ENCODE measurements around the gene CREB3L1. TPM values are rescaled to one million over a fixed set of nuclear protein-coding genes. Genes with fewer than 3 reads are reported as not detected.
A peak's percentile ranks its signal among the peaks of the same experiment; 100 is the strongest.

Gene CREB3L1
- total and polyA plus RNA-seq, 4 donors, result 16.8 to 54.0 (median 36.8) TPM

DNA sequence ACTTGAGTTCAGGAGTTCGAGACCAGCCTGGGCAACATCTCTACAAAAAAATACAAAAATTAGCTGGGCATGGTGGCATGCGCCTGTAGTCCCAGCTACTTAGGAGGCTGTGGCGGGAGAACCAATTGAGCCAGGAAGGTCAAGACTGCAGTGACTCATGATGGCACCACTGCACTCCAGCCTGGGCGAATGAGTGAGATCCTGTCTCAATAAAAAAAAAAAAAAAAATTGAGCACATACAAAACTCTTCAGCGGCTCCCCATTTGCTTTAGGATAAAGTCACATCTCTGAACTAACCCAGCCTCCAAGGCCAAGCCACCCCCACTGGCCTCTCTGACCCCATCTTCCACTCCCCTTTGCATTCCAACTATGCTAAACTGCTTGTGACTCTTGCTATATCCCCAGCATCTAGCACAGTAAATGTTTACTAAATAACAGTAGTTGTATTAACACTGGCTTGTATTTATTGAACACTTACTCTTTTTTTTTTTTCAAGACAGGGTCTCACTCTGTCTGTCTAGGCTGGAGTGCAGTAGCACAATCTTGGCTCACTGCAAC lies 28.9 kb downstream of the CREB3L1 start:
- Histone ChIP-seq H3K9ac (ENCODE audit: insufficient read depth in 1 of 2, low read length in 2 of 2) (no peak overlapping the region), H3K4me3 (no peak overlapping the region), H3K4me1 (ENCODE audit: control insufficient read depth in 5 of 5, insufficient read depth in 5 of 5, low read length in 5 of 5) (no peaks in the 10 kb centered on the region), H3K27ac (ENCODE audit: low read depth in 1 of 2, low read length in 1 of 2) (no peak overlapping the region), H3K9me3 (ENCODE audit: control insufficient read depth in 4 of 4, insufficient read depth in 3 of 4, low read length in 3 of 4) (no peaks in the 10 kb centered on the region), H3K36me3 (ENCODE audit: control insufficient read depth in 4 of 4, insufficient read depth in 4 of 4, low read length in 4 of 4) (peaks cover 0 to 10% (median 5%) of the 10 kb centered on the region in 4 donors), H3K27me3 (ENCODE audit: control insufficient read depth in 3 of 3, insufficient read depth in 3 of 3, low read length in 2 of 3) (no peaks in the 10 kb centered on the region)
- 82 to 93% methylated on average over 4 to 5 of the region's 5 CpGs for WGBS, 2 donors
- ATAC-seq (ENCODE audit: insufficient read depth, low FRiP score) (no peak), DNase-seq (peak in 2 of 3 donors; percentile 38 to 50)
- TF ChIP-seq, protein P1, sequence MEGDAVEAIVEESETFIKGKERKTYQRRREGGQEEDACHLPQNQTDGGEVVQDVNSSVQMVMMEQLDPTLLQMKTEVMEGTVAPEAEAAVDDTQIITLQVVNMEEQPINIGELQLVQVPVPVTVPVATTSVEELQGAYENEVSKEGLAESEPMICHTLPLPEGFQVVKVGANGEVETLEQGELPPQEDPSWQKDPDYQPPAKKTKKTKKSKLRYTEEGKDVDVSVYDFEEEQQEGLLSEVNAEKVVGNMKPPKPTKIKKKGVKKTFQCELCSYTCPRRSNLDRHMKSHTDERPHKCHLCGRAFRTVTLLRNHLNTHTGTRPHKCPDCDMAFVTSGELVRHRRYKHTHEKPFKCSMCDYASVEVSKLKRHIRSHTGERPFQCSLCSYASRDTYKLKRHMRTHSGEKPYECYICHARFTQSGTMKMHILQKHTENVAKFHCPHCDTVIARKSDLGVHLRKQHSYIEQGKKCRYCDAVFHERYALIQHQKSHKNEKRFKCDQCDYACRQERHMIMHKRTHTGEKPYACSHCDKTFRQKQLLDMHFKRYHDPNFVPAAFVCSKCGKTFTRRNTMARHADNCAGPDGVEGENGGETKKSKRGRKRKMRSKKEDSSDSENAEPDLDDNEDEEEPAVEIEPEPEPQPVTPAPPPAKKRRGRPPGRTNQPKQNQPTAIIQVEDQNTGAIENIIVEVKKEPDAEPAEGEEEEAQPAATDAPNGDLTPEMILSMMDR (IDR thresholded peaks at IDR 0.05; ENCODE audit: control extremely low read depth, extremely low read depth), result no peak

DNA sequence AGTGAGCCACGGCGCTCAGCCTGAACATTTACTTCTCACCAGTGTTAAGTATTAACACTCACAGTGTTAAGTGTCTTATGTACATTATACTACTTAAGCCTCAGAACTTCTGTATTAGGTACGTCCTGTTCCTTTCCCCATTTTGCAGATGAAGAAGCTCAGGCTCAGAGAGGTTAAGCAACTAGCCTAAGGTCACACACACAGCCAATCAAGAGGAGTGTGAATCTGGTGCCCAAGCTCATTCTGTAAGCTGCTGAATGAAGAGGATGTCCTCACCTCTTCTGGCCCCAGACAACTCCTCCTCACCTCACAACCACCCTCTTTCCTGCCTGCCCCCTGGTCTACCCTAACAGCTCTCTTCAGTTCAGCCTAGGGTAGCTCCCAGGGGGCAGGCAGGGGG lies 29.9 kb downstream of the CREB3L1 start:
- H3K9me3 ChIP-seq (ENCODE audit: control insufficient read depth in 4 of 4, insufficient read depth in 3 of 4, low read length in 3 of 4), result no peaks in the 10 kb centered on the region
- DNase-seq, result peak in 1 of 3 donors; percentile 38
- WGBS, 2 donors, result 72 to 85% methylated on average over 3 of the region's 3 CpGs
- H3K27me3 ChIP-seq (ENCODE audit: control insufficient read depth in 3 of 3, insufficient read depth in 3 of 3, low read length in 2 of 3), result no peaks in the 10 kb centered on the region
- no peak overlapping the region for H3K27ac ChIP-seq (ENCODE audit: low read depth in 1 of 2, low read length in 1 of 2)
- no peak overlapping the region for H3K4me3 ChIP-seq
- H3K36me3 ChIP-seq (ENCODE audit: control insufficient read depth in 4 of 4, insufficient read depth in 4 of 4, low read length in 4 of 4), result peaks cover 0 to 17% (median 7%) of the 10 kb centered on the region in 4 donors
- no peaks in the 10 kb centered on the region for H3K4me1 ChIP-seq (ENCODE audit: control insufficient read depth in 5 of 5, insufficient read depth in 5 of 5, low read length in 5 of 5)
- no peak for ATAC-seq (ENCODE audit: insufficient read depth, low FRiP score)
- TF ChIP-seq, protein P1 (IDR thresholded peaks at IDR 0.05; ENCODE audit: control extremely low read depth, extremely low read depth), result no peak
- no peak overlapping the region for H3K9ac ChIP-seq (ENCODE audit: insufficient read depth in 1 of 2, low read length in 2 of 2)

DNA sequence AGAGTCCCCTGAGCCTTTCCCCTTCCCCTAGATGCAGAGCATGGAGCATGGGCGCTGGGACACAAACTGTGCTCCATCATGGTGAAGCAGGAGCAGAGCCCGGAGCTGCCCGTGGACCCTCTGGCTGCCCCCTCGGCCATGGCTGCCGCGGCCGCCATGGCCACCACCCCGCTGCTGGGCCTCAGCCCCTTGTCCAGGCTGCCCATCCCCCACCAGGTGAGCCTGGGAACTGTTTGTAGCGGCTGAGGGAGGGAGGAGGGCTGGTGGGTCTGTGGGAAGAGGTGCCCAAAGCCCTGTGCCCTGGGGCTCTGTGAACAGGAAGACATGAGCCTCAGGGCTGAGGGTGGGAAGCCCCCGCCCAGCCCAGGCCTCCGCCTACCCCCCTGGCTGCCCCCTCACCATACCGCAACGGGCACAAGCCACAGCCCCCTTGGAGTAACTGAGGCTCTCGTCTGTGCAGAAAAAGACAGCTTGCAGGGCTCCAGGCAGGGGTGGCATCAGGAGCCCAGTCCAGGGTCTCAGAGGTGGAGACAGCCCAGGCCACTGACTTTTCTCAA lies 30.4 kb downstream of the CREB3L1 start:
- ATAC-seq (ENCODE audit: insufficient read depth, low FRiP score) (no peak), DNase-seq (no peak)
- TF ChIP-seq, protein P1 (IDR thresholded peaks at IDR 0.05; ENCODE audit: control extremely low read depth, extremely low read depth), result no peak
- no peaks in the 10 kb centered on the region for H3K27me3 ChIP-seq (ENCODE audit: control insufficient read depth in 3 of 3, insufficient read depth in 3 of 3, low read length in 2 of 3)
- H3K9me3 ChIP-seq (ENCODE audit: control insufficient read depth in 4 of 4, insufficient read depth in 3 of 4, low read length in 3 of 4), result no peaks in the 10 kb centered on the region
- H3K27ac ChIP-seq (ENCODE audit: low read depth in 1 of 2, low read length in 1 of 2), result no peak overlapping the region
- H3K36me3 ChIP-seq (ENCODE audit: control insufficient read depth in 4 of 4, insufficient read depth in 4 of 4, low read length in 4 of 4), result peaks cover 0 to 17% (median 6%) of the 10 kb centered on the region in 4 donors
- no peak overlapping the region for H3K4me3 ChIP-seq
- no peak overlapping the region for H3K9ac ChIP-seq (ENCODE audit: insufficient read depth in 1 of 2, low read length in 2 of 2)
- WGBS, 2 donors, result 80 to 89% methylated on average over 14 of the region's 14 CpGs
- H3K4me1 ChIP-seq (ENCODE audit: control insufficient read depth in 5 of 5, insufficient read depth in 5 of 5, low read length in 5 of 5), result no peaks in the 10 kb centered on the region

Data from lung (tissue), 12 donors.